K562 (cell line): ENCODE data around the gene TLDC2. TPM values are rescaled to one million over a fixed set of nuclear protein-coding genes. Genes with fewer than 3 reads are reported as not detected.
A peak's percentile ranks its signal among the peaks of the same experiment; 100 is the strongest.

Source experiments
- ATAC-seq: fragments of 200-7000 bp; cut with Tn5 transposase; 3 replicates; pipeline ENCODE4 v1.9.1; 2020; ENCODE audit warnings: moderate library complexity
- BruUV-seq: library from RNA; stranded (reverse); fragments of 400-500 nt; replicated peaks from 2 replicates; lab custom pipeline; 2021; lab: Mats Ljungman, UMichigan
- CTCF ChIA-PET: fragments of 300-600 bp; formaldehyde crosslinking; extraction: SDS; loops from one replicate; lab custom pipeline; 2021; ENCODE audit warnings: low intra/inter-chr PET ratio; lab: Yijun Ruan, JAX
- POLR2A ChIA-PET: fragments of 300-600, 350-650 bp; sonication (Branson Sonifier 250); formaldehyde crosslinking; extraction: SDS; loops from one replicate; lab custom pipeline; 2021; ENCODE audit warnings: antibody characterized with exemption, inconsistent platforms; lab: Yijun Ruan, JAX
- DNase-seq, 4 experiments: peaks; one replicate each; pipeline versions ENCODE4 v3.0.0 to v3.0.0-alpha.2; 2011 to 2018; ENCODE audit warnings: low spot score in 3 of 4, mixed read lengths in 3 of 4; ENCODE audit errors: extremely low read depth in 1 of 4
- FAIRE-seq: peaks from 2 replicates; lab custom pipeline; 2011; peaks lifted over from hg19 to GRCh38; lab: Jason Lieb, UNC
- H2AFZ ChIP-seq: 2 replicates; pipeline ENCODE4 v1.6.0; 2011; ENCODE audit warnings: low read depth, low read length, control low read depth, inconsistent platforms
- H3K27ac ChIP-seq: fragments of 200-600 bp; 3 replicates; pipeline ENCODE4 v1.8.0; 2011; ENCODE audit warnings: low read depth, mild to moderate bottlenecking, control low read depth, inconsistent platforms, low read length, moderate library complexity, mixed read lengths; ENCODE audit errors: extremely low read depth
- H3K27me3 ChIP-seq, 2 experiments: fragments of 300-600 bp in 1 of 2; 2 replicates in 1 of 2; 3 replicates in 1 of 2; pipeline versions ENCODE4 v1.6.0 to v1.8.0; 2011; ENCODE audit warnings: inconsistent platforms in 2 of 2, low read length in 2 of 2, mild to moderate bottlenecking in 1 of 2, mixed read lengths in 1 of 2, moderate library complexity in 1 of 2; ENCODE audit not compliant: control insufficient read depth in 2 of 2, insufficient read depth in 2 of 2
- H3K36me3 ChIP-seq: fragments of 300-600 bp; 3 replicates; pipeline ENCODE4 v1.8.0; 2011; ENCODE audit warnings: mild to moderate bottlenecking, low read length, inconsistent platforms; ENCODE audit not compliant: control insufficient read depth, insufficient read depth
- H3K4me1 ChIP-seq, 2 experiments: fragments of 200-600 bp in 1 of 2; replicated peaks in 1 of 2; 2 replicates in 1 of 2; 3 replicates in 1 of 2; pipeline versions ENCODE4 v1.5.1 to v1.8.0; 2011; ENCODE audit warnings: inconsistent platforms in 2 of 2, low read length in 2 of 2, mild to moderate bottlenecking in 1 of 2, mixed read lengths in 1 of 2, moderate library complexity in 1 of 2; ENCODE audit not compliant: control insufficient read depth in 2 of 2, insufficient read depth in 2 of 2
- H3K4me2 ChIP-seq: 2 replicates; pipeline ENCODE4 v1.6.1; 2011; ENCODE audit warnings: low read length, control low read depth, inconsistent platforms, mixed read lengths; ENCODE audit not compliant: insufficient read depth
- H3K4me3 ChIP-seq: fragments of 200-600 bp; sonication (generic), shearing (Covaris generic); 2 replicates; pipeline ENCODE4 v1.5.1; 2016; ENCODE audit warnings: control low read depth, inconsistent platforms
- H3K79me2 ChIP-seq: fragments of 200-600 bp; 3 replicates; pipeline ENCODE4 v1.8.0; 2011; ENCODE audit warnings: low read length, inconsistent platforms; ENCODE audit not compliant: control insufficient read depth, insufficient read depth
- H3K9ac ChIP-seq, 2 experiments: 2 replicates each; pipeline versions ENCODE4 v1.6.0 to v1.6.1; 2011; ENCODE audit warnings: low read depth in 2 of 2, low read length in 2 of 2, control low read depth in 1 of 2, inconsistent platforms in 1 of 2, mild to moderate bottlenecking in 1 of 2, mixed read lengths in 1 of 2; ENCODE audit not compliant: insufficient read depth in 1 of 2
- H3K9me1 ChIP-seq: one replicate; pipeline ENCODE4 v1.6.0; 2011; ENCODE audit warnings: inconsistent platforms, mild to moderate bottlenecking, low read length, moderate library complexity; ENCODE audit not compliant: control insufficient read depth, insufficient read depth
- H3K9me3 ChIP-seq: replicated peaks from 2 replicates; pipeline ENCODE4 v1.5.1; 2011; ENCODE audit warnings: low read depth, low read length, inconsistent platforms; ENCODE audit not compliant: control insufficient read depth, insufficient read depth
- H4K20me1 ChIP-seq: replicated peaks from 2 replicates; pipeline ENCODE4 v1.6.1; 2011; ENCODE audit warnings: low read length, inconsistent platforms, mixed read lengths; ENCODE audit not compliant: control insufficient read depth, insufficient read depth
- CTCF ChIP-seq, 3 experiments: IDR thresholded peaks in 2 of 3; conservative IDR thresholded peaks in 1 of 3; 2 replicates each; pipeline ENCODE4 v1.5.1; 2011 to 2012; ENCODE audit warnings: low read length in 3 of 3, mild to moderate bottlenecking in 3 of 3, control low read depth in 2 of 3, improper control_type of control experiment in 1 of 3, inconsistent platforms in 1 of 3, low read depth in 1 of 3, mixed read lengths in 1 of 3, moderate library complexity in 1 of 3; ENCODE audit not compliant: insufficient read depth in 2 of 3
- ELF1 ChIP-seq: fragments of 200-800 bp; sonication (Bioruptor generic); IDR thresholded peaks from 2 replicates; pipeline ENCODE4 v1.6.1; 2016; ENCODE audit warnings: missing genetic modification characterization, missing compliant biosample characterization
- GTF2A2 ChIP-seq: IDR thresholded peaks from 2 replicates; pipeline ENCODE4 v1.6.1; 2016; ENCODE audit warnings: mild to moderate bottlenecking, missing genetic modification characterization, missing compliant biosample characterization
- KLF10 ChIP-seq: fragments of 250-450 bp; sonication (Bioruptor Pico); IDR thresholded peaks from 2 replicates; pipeline ENCODE4 v1.6.1; 2021; ENCODE audit warnings: matching md5 sums
- NFIC ChIP-seq: fragments of 450-650 bp; IDR thresholded peaks from 2 replicates; pipeline ENCODE4 v1.6.1; 2017; ENCODE audit warnings: mild to moderate bottlenecking, inconsistent platforms
- NFIX ChIP-seq: fragments of 250-450 bp; sonication (Bioruptor Pico); IDR thresholded peaks from 2 replicates; pipeline ENCODE4 v1.4.0; 2020; ENCODE audit warnings: low read depth, mild to moderate bottlenecking, moderate library complexity
- PHF8 ChIP-seq: fragments of 200-600 bp; sonication (generic); IDR thresholded peaks from 2 replicates; pipeline ENCODE4 v1.6.1; 2012; ENCODE audit warnings: mixed run types, mild to moderate bottlenecking, inconsistent platforms, low read length, moderate library complexity, borderline replicate concordance
- PRDM10 ChIP-seq: fragments of 450-650 bp; IDR thresholded peaks from 2 replicates; pipeline ENCODE4 v1.6.1; 2018; ENCODE audit not compliant: partially characterized antibody
- RFX1 ChIP-seq: fragments of 450-650 bp; IDR thresholded peaks from 2 replicates; pipeline ENCODE4 v1.6.1; 2016; ENCODE audit warnings: mild to moderate bottlenecking, moderate library complexity
- ZNF12 ChIP-seq: sonication (generic); formaldehyde crosslinking; IDR thresholded peaks from 2 replicates; pipeline ENCODE4 v1.4.0; 2020; ENCODE audit warnings: mild to moderate bottlenecking, missing genetic modification reagents
- ZNF316 ChIP-seq: fragments of 450-650 bp; IDR thresholded peaks from 2 replicates; pipeline ENCODE4 v1.6.1; 2016
- WGBS: fragments of 100-300 bp; shearing (Covaris generic); methylation state at CpG from one replicate; pipeline ENCODE4 v1.1.6; 2016; ENCODE audit warnings: low coverage, mixed read lengths; ENCODE audit not compliant: insufficient coverage; ENCODE audit errors: missing lambda C conversion rate; 5-methylcytosine and 5-hydroxymethylcytosine counted together
- in situ Hi-C: fragments of 300-500 bp; cut with MboI; formaldehyde crosslinking; loops from 4 replicates; pipeline ENCODE4 v1.15.0; 2018; ENCODE audit warnings: inconsistent platforms, mixed read lengths
- intact Hi-C: fragments of 100-400 bp; cut with micrococcal nuclease; formaldehyde crosslinking; loops from 2 replicates; pipeline ENCODE4 v1.14.2; 2022
- polyA plus RNA-seq, 8 experiments: library from polyadenylated mRNA; depleted of rRNA in 4 of 8; stranded (reverse) in 5 of 8; unstranded in 3 of 8; fragments of >200 nt; fragmentation: Nextera tagmentation in 2 of 8; fragmentation: Illumina TruSeq in 1 of 8; extraction: Ambion mirVana in 2 of 8; extraction: Trizol in 1 of 8; gene quantifications; 2 replicates each; pipeline versions ENCODE4 v1.2.1 to v1.2.3, GENCODE V29; 2011 to 2014; ENCODE audit warnings: inconsistent platforms in 1 of 8, missing spikeins in 1 of 8
- total RNA-seq, 7 experiments: library from RNA; depleted of rRNA in 6 of 7; stranded (reverse); fragments of >200 nt in 6 of 7; fragmentation: Illumina TruSeq in 2 of 7; extraction: Trizol in 2 of 7; gene quantifications; 2 replicates each; pipeline versions ENCODE4 v1.2.1 to v1.2.3, GENCODE V29; 2011 to 2021; ENCODE audit warnings: low replicate concordance in 1 of 7
- TF ChIP-seq, protein P1 (sequence below), 2 experiments: IDR thresholded peaks; 2 replicates each; pipeline ENCODE4 v1.6.1; 2011; ENCODE audit warnings: borderline replicate concordance in 1 of 2, control low read depth in 1 of 2, low read depth in 1 of 2, low read length in 1 of 2, mild to moderate bottlenecking in 1 of 2, mixed read lengths in 1 of 2, moderate library complexity in 1 of 2; ENCODE audit not compliant: insufficient read depth in 1 of 2, insufficient read length in 1 of 2, poor library complexity in 1 of 2, severe bottlenecking in 1 of 2; ENCODE audit errors: extremely low read depth in 1 of 2
- TF ChIP-seq, protein P2 (sequence below): sonication (generic); formaldehyde crosslinking; IDR thresholded peaks from 2 replicates; pipeline ENCODE4 v1.9.0; 2022; ENCODE audit warnings: mild to moderate bottlenecking, missing genetic modification reagents

Gene TLDC2
- total and polyA plus RNA-seq, 9 of the 15 experiments (the other 6 are each of a cell fraction or from before 2014, with no cell fraction given) = not detected

DNA sequence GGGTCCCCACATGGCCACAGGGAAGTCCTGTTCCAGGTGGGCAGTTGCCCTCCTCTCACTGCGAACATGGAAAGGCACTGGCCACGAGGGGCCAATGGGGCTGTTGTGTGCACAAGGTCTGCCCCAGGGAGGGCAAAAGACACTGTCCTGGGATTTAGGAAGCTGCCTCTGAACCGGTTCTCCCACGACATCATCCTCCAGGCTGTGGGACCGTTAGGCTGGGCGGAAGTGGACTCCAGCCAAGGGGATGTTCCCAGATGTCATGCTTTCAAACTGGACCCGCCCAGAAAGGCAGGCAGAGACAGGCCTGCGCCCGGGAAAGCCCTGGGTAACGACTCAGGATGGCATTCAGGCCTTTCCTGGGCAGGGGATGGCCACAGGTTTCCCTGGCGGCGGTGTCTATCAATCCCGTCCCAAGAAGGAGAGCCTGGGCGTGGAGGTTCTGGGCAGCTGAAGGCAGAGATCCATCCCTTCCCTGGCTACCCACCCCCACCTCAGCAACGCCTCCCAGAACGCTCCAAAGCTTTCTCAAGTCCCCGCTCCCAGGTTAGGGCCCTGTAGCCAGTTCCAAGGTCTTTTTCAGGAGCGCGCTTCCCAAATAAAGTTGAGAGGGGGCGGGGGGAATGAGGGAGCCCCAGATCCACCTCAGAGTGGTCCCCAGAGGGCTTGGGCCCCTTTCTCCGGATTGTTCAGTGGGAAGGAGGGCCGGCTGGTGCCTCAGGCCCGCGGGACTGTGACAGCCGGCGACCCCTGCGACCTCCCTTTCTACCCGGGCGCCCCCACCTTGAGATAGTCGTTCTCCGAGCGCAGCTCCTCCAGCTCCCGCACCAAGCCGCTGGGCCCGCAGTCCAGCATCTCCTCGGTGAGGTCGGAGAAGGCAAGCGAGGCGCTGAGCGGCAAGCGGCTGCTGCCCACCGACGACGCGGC, 13.8 kb upstream of the TLDC2 start:
- ATAC-seq = peak; percentile 59
- CTCF ChIA-PET = interaction anchor here (0.6 kb wide), 1 partner anchor 62 kb away, joined by 3 read pairs; no protein-coding TSS in a partner anchor
- H3K9ac ChIP-seq = peak overlapping the region; percentile 67 to 90
- H3K9me1 ChIP-seq = no peaks in the 10 kb centered on the region
- H3K36me3 ChIP-seq = peaks cover 35% of the 10 kb centered on the region
- peak; percentile 68 to 87 (median 76) for DNase-seq
- intact Hi-C loops = loop anchor here (1.0 to 5.0 kb wide), 2 partner anchors 26 to 90 kb away; partner anchors contain the start of gene DSN1
- WGBS = 2% methylated on average over 34 of the region's 45 CpGs
- H3K9me3 ChIP-seq = no peaks in the 10 kb centered on the region
- peak overlapping the region; percentile 75 for H3K4me3 ChIP-seq
- peaks cover 39 to 59% of the 10 kb centered on the region in 2 experiments for H3K4me1 ChIP-seq
- in situ Hi-C loops = no loop called here
- H3K79me2 ChIP-seq = peaks cover 61% of the 10 kb centered on the region
- 0 out of 2 replicates have a peak, but pooled peaks cover 4% of the 10 kb centered on the region for H4K20me1 ChIP-seq
- peak overlapping the region; percentile 76 for H3K27ac ChIP-seq
- TSS peak; percentile 40 for BruUV-seq
- POLR2A ChIA-PET = interaction anchor here (0.6 to 10.6 kb wide), 13 partner anchors 8 to 1070 kb away, joined by 3 to 65 read pairs (median 3); no protein-coding TSS in a partner anchor
- no peaks in the 10 kb centered on the region for H3K27me3 ChIP-seq
- H2AFZ ChIP-seq = peak overlapping the region; percentile 55
- peak overlapping the region; percentile 89 for H3K4me2 ChIP-seq
- peak; percentile 95 for FAIRE-seq
- TF ChIP-seq GTF2A2 (tag) = no peak
- no peak for TF ChIP-seq NFIX (CRISPR knock-in tag)
- no peak for TF ChIP-seq CTCF (IDR thresholded peaks at IDR 0.05 in 2 of 3, conservative IDR thresholded peaks at IDR 0.05 in 1 of 3; ENCODE audit: insufficient read depth in 2 of 3, low read depth in 1 of 3, low read length in 3 of 3)
- TF ChIP-seq KLF10 = no peak
- TF ChIP-seq RFX1 = no peak
- TF ChIP-seq, protein P1, sequence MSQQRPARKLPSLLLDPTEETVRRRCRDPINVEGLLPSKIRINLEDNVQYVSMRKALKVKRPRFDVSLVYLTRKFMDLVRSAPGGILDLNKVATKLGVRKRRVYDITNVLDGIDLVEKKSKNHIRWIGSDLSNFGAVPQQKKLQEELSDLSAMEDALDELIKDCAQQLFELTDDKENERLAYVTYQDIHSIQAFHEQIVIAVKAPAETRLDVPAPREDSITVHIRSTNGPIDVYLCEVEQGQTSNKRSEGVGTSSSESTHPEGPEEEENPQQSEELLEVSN (IDR thresholded peaks at IDR 0.05; ENCODE audit: borderline replicate concordance in 1 of 2, extremely low read depth in 1 of 2, insufficient read depth in 1 of 2, insufficient read length in 1 of 2, low read depth in 1 of 2, low read length in 1 of 2, poor library complexity in 1 of 2, severe bottlenecking in 1 of 2) = peak in 1 of 2 experiments; percentile 43
- TF ChIP-seq, protein P2, sequence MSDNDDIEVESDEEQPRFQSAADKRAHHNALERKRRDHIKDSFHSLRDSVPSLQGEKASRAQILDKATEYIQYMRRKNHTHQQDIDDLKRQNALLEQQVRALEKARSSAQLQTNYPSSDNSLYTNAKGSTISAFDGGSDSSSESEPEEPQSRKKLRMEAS = peak; percentile 47
- TF ChIP-seq ZNF12 (CRISPR knock-in tag) = no peak
- TF ChIP-seq PHF8 = peak; percentile 55; the same call in 1 of the 2 replicates
- peak; percentile 87 for TF ChIP-seq NFIC
- peak; percentile 60; the same call in 1 of the 2 replicates for TF ChIP-seq ELF1 (tag)
- no peak for TF ChIP-seq ZNF316
- TF ChIP-seq PRDM10 = peak; percentile 77
